NCI-H1436 treated with DMSO at 0.1 percent for 48 hours (cell line): ENCODE results near the gene TFDP2.
"Not testable (repeated sequence)": the region's sequence is repeated elsewhere in the genome, so short reads cannot be mapped to it uniquely, and the experiment has no call there.

Experiments
- DNase-seq: peaks from one replicate; lab custom pipeline; 2025; lab: John Stamatoyannopoulos, UW

The TFDP2 gene

DNA sequence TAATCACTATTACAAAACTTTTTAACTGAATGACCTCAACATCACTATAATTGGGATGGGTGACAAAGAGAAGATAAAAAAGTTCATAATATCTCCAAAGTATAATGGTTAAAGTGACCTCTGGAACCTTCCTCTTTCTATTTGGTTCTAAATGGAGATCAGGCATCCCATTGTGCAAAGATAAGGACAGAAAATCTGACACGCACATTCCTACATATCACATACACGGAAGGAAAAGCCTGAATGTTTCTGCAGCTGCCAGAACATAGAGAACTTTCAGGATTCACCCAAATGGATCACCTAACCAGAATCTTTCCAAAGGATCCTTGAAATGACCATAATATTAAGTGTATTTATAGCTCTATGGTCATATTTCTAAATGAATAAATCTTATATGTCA lies 128.2 kb downstream of the TFDP2 start:
- DNase-seq = no peak

DNA sequence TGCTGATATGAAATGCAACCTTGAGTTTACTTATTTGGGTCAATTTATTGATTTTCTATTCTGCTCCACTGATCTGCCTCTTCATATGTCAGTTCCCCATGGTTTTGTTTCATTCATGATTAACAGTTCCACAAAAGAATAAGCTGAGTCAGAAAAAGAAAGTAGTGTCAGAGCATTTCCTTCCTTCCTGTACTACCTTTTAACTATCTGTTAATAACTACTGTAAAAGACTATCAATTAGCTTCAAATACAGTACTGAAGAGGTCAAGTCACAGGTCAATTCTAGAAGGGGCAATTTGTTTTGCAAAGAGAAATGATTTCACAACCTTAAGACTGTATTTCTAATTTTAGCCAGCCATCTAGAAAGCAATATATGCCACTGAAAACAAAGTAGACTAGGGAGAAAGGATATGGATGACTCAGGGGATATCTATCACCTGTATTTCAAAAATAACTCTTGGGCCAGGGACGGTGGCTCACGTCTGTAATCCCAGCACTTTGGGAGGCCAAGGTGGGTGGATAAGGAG lies 129.5 kb downstream of the TFDP2 start:
- DNase-seq = no peak

DNA sequence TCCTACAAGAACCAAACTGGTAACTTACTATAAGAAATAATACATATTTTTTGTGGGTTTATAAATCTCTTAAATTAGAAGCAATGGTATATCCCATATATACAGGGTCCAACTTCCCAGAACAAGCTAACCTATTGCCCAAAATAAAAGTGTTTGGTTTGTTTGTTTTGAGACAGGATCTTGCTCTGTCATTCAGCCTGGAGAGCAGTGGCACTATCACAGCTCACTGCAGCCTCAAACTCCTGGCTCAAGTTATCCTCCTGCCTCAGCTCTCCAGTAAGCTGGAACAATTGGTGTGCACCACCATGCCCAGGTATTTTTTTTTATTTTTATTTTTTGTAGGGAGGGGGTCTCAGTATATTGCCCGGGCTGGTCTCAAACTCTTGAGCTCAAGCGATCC lies 135.4 kb downstream of the TFDP2 start:
- DNase-seq = no peak

DNA sequence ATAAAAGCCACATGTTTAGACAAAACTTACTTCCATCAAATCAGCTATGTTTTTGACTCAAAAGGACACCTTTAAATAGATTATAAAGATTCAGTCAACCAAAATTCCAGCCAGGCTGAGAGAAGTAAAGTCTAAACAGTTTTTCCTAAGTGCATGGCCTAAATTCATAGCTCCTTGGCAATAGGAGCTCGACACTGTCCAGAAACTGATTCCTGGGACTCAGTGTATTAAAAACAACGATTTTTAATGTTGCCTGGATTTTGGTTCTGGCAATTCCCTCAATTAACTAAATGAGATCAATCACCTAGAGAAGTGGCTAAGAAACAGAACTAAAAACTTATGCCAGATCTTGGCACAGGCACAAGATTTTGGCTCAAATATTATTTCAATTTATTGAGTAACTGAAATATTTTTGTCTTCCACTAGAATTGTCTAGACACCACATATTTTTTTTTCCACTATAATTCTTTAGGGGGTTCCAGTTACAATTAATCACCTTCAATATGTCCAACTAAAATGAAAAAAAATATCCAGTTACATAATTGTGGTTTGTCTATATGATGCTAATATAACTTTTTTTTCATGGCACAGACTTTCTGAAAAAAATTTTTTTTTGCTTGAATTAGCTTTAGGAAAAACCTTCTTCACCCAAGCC lies 135.9 kb downstream of the TFDP2 start:
- no peak for DNase-seq

- DNase-seq = no peak
Observed at GRCh38 chr3:142009029-142009428, 140.3 kb downstream of the TFDP2 start.

- no peak for DNase-seq
Observed at GRCh38 chr3:142007710-142008399, 141.5 kb downstream of the TFDP2 start.

DNA sequence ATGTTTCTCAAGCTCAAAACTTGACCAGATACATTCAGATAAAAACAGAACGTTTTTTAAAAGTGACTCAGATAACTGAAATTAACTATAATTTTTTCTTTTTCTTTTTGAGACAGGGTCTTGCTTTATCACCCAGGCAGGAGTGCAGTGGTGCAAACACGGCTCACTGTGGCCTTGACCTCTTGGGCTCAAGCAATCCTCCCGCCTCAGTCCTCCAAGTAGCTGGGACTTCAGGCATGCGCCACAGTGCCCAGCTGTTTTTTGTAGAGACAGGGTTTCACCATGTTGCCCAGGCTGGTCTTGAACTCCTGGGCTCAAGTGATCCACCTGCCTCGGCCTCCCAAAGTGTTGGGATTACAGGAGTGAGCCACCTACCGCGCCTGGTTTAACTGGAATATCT lies 144.4 kb downstream of the TFDP2 start:
- DNase-seq = not testable (repeated sequence)

GRCh38 chr3:142004025-142004424 lies 145.3 kb downstream of the TFDP2 start:
- no peak for DNase-seq

DNA sequence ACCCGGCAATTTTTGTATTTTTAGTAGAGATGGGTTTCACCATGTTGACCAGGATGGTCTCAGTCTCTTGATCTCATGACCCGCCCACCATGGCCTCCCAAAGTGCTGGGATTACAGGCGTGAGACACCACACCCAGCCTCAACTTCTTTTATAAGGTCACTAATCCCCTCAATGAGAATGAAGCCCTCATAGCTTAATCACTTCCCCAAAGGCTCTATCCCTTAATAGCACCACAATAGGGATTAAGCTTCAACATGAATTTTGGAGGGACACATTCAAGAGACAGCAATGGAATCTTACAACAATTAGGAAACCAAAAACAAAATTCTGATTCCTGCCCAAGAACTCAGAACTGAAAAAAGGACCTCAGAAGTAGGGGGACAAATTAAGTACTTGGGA lies 146.1 kb downstream of the TFDP2 start:
- no peak for DNase-seq

- no peak for DNase-seq
Observed at GRCh38 chr3:142000325-142000870, 148.9 kb downstream of the TFDP2 start.

- no peak for DNase-seq
Observed at GRCh38 chr3:141998669-141999290, 150.6 kb downstream of the TFDP2 start.

DNA sequence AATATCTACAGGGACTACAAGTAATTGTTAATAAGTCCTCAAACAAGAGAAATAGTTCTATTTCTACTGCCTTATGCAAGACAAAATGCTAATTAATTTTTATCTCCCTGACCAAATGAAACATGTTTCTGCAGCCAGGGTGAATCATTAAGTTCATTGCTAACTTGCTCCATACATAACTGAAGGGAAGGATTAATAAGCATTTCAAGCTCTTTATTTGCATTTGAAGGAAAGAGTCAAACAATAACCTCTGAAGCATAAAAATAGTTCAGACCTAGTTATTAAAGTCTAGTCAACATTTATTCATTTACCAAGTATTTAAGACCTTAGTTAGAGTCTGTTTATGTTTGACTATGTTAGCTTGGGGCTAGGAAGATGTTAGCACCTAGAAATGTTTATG lies 152.9 kb downstream of the TFDP2 start:
- no peak for DNase-seq

GRCh38 chr3:141994856-141995255 lies 154.5 kb downstream of the TFDP2 start:
- DNase-seq = no peak

- no peak for DNase-seq
Observed at GRCh38 chr3:141992512-141992911, 156.8 kb downstream of the TFDP2 start.

- no peak for DNase-seq
Observed at GRCh38 chr3:141986548-141987107, 162.7 kb downstream of the TFDP2 start.

GRCh38 chr3:141981084-141981483 lies 168.3 kb downstream of the TFDP2 start:
- DNase-seq = no peak

DNA sequence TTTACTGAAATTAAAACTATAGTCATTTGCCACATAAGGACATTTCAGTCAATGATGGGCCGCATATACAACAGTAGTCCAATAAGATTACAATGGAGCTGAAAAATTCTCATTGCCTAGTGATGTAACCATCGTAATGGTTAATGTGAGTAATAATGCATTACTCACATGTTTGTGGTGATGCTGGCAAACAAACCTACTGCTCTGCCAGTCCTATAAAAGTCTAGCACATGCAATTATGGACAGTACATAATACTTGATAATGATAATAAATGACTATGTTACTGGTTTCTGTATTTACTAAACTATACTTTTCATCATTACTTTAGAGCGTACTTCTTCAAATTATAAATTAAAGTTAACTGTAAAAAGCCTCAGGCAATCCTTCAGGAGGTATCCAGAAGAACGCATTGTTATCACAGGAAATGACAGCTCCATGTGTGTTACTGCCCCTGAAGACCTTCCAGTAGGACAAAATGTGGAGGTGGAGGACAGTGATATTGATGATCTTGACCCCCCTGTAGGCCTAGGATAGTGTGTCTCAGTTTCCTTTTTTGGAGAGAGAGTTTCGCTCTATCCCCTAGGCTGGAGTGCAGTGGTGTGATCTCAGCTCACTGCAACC lies 170.2 kb downstream of the TFDP2 start:
- no peak for DNase-seq

- not testable (repeated sequence) for DNase-seq
Observed at GRCh38 chr3:141974777-141975176, 174.6 kb downstream of the TFDP2 start.

- DNase-seq = no peak
Observed at GRCh38 chr3:141972399-141972798, 176.9 kb downstream of the TFDP2 start.

- no peak for DNase-seq
Observed at GRCh38 chr3:141971571-141971970, 177.8 kb downstream of the TFDP2 start.

GRCh38 chr3:141969711-141970110 lies 179.6 kb downstream of the TFDP2 start:
- DNase-seq = no peak

DNA sequence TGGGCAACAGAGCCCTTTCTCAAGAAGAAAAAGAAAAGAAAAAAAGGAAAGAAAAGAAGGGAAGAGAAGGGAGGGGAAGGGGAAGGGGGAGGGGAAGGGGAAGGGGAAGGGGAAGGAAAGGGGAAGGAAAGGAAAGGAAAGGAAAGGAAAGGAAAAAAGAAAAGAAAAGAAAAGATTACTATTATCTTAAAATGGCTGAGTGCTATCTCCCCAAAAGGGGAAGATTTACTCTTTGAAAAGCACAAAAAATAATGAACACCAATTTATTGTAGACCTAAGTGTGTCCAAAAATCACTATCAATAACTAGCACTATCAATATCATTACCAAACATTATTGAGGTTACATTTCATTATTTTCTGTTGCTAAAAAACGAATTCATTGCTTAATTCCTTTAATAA lies 183.9 kb downstream of the TFDP2 start:
- no peak for DNase-seq
